ENCODE data around the gene EFNB1. TPM values are rescaled to one million over a fixed set of nuclear protein-coding genes. Genes with fewer than 3 reads are reported as not detected.

EFNB1 gene
- total and polyA plus RNA-seq, 2 of the 4 experiments (the other 2 are of a cell fraction) = 17.9 to 26.8 TPM

DNA sequence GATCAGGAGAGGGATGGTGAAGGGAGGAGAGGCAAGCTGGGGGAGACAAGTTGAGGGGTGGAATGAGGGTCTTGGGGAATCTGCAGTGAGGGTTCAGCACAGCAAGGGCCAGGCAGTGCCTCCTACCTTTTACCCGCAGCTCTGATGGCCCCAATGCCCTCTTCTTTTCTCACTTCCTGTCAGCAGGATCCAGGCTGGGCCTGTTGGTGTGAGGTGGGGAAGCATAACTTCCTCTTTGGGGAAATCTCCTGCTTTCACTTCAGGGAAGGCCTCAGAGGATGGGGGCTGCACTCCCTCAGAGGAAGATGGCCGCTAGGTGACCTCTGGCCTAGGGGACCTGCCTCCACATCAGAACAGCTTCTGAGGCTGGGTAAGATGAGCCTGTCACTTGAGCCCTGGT, 36.5 kb downstream of the EFNB1 start:
- in situ Hi-C loops (cut with MboI; ENCODE audit: low sequenced_read_pairs) = no loop called here
- H2AK5ac ChIP-seq (ENCODE audit: low read depth, low read length) = no peak overlapping the region
- WGBS, 2 experiments (ENCODE audit: extremely low coverage in 2 of 2, insufficient read length in 1 of 2) = no CpG with 5 or more reads among the region's 2 CpGs

More for the DNA sequence above, 36.5 kb downstream of the EFNB1 start:
- no peak overlapping the region for H2AK9ac ChIP-seq (replicated peaks; ENCODE audit: low read depth, low read length, poor library complexity)
- H3K4me2 ChIP-seq (ENCODE audit: low read depth, low read length) = no peak overlapping the region
- H3K9me1 ChIP-seq (ENCODE audit: insufficient read depth, low read length) = no peaks in the 10 kb centered on the region
- H3K4ac ChIP-seq (ENCODE audit: low read depth, low read length) = no peak overlapping the region
- dilution Hi-C loops (cut with HindIII; ENCODE audit: low sequenced_read_pairs, unreplicated experiment) (no loop called here), intact Hi-C loops (cut with micrococcal nuclease) (no loop called here)
- no peak overlapping the region for H3K23ac ChIP-seq (ENCODE audit: low read depth, low read length)
- no peaks in the 10 kb centered on the region for H3K36me3 ChIP-seq (ENCODE audit: control insufficient read depth, insufficient read depth, low read length)
- no peak overlapping the region for H2AFZ ChIP-seq (replicated peaks; ENCODE audit: low read length, poor library complexity)
- no peak overlapping the region for H4K91ac ChIP-seq (ENCODE audit: insufficient read depth, low read depth, low read length)
- no peak overlapping the region for H4K8ac ChIP-seq (ENCODE audit: low read depth in 2 of 2, low read length in 2 of 2)
- H3K14ac ChIP-seq (replicated peaks; ENCODE audit: low read depth, low read length) = no peak overlapping the region
- no peak for TF ChIP-seq MAZ (IDR thresholded peaks at IDR 0.05; ENCODE audit: borderline replicate concordance, low read depth, low read length)
- TF ChIP-seq, protein P1, sequence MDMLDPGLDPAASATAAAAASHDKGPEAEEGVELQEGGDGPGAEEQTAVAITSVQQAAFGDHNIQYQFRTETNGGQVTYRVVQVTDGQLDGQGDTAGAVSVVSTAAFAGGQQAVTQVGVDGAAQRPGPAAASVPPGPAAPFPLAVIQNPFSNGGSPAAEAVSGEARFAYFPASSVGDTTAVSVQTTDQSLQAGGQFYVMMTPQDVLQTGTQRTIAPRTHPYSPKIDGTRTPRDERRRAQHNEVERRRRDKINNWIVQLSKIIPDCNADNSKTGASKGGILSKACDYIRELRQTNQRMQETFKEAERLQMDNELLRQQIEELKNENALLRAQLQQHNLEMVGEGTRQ (IDR thresholded peaks at IDR 0.05; ENCODE audit: low read depth, low read length) = no peak
- no peak for TF ChIP-seq RFX5 (IDR thresholded peaks at IDR 0.05; ENCODE audit: low read depth, low read length)
- TF ChIP-seq NFE2L2 (IDR thresholded peaks at IDR 0.05; ENCODE audit: low read depth, low read length) = no peak
- TF ChIP-seq RAD21 (IDR thresholded peaks at IDR 0.05; ENCODE audit: low read length) = no peak
- TF ChIP-seq RCOR1 (IDR thresholded peaks at IDR 0.05; ENCODE audit: insufficient replicate concordance, low read length) = no peak
- no peak for TF ChIP-seq MAFK (IDR thresholded peaks at IDR 0.05; ENCODE audit: low read depth, low read length)
- TF ChIP-seq, protein P2, sequence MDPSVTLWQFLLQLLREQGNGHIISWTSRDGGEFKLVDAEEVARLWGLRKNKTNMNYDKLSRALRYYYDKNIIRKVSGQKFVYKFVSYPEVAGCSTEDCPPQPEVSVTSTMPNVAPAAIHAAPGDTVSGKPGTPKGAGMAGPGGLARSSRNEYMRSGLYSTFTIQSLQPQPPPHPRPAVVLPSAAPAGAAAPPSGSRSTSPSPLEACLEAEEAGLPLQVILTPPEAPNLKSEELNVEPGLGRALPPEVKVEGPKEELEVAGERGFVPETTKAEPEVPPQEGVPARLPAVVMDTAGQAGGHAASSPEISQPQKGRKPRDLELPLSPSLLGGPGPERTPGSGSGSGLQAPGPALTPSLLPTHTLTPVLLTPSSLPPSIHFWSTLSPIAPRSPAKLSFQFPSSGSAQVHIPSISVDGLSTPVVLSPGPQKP (IDR thresholded peaks at IDR 0.05; ENCODE audit: borderline replicate concordance, low read depth, low read length) = no peak
- no peak for TF ChIP-seq CHD1 (IDR thresholded peaks at IDR 0.05; ENCODE audit: low read depth, low read length)
- no peak for TF ChIP-seq BHLHE40 (IDR thresholded peaks at IDR 0.05; ENCODE audit: low read depth, low read length)
- no peak for TF ChIP-seq MXI1 (IDR thresholded peaks at IDR 0.05; ENCODE audit: borderline replicate concordance, low read depth, low read length)
- no peak for TF ChIP-seq SMC3 (IDR thresholded peaks at IDR 0.05; ENCODE audit: low read depth, low read length)
- no peak for TF ChIP-seq CEBPB (IDR thresholded peaks at IDR 0.05; ENCODE audit: low read depth, low read length)
- TF ChIP-seq, protein P3, sequence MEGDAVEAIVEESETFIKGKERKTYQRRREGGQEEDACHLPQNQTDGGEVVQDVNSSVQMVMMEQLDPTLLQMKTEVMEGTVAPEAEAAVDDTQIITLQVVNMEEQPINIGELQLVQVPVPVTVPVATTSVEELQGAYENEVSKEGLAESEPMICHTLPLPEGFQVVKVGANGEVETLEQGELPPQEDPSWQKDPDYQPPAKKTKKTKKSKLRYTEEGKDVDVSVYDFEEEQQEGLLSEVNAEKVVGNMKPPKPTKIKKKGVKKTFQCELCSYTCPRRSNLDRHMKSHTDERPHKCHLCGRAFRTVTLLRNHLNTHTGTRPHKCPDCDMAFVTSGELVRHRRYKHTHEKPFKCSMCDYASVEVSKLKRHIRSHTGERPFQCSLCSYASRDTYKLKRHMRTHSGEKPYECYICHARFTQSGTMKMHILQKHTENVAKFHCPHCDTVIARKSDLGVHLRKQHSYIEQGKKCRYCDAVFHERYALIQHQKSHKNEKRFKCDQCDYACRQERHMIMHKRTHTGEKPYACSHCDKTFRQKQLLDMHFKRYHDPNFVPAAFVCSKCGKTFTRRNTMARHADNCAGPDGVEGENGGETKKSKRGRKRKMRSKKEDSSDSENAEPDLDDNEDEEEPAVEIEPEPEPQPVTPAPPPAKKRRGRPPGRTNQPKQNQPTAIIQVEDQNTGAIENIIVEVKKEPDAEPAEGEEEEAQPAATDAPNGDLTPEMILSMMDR (conservative IDR thresholded peaks at IDR 0.05; ENCODE audit: low read depth, low read length) = no peak
- no peak for TF ChIP-seq POLR2A (IDR thresholded peaks at IDR 0.05; ENCODE audit: low read depth, low read length)
- TF ChIP-seq FOS (IDR thresholded peaks at IDR 0.05; ENCODE audit: low read depth, low read length) = no peak
- H3K79me1 ChIP-seq (ENCODE audit: low read depth in 1 of 2, low read length in 2 of 2) = no peaks in the 10 kb centered on the region
- H3K18ac ChIP-seq (ENCODE audit: low read depth, low read length) = no peak overlapping the region
- DNase-seq = no peak
- no peaks in the 10 kb centered on the region for H3K4me1 ChIP-seq (ENCODE audit: control insufficient read depth, insufficient read depth, low read length)
- no peak overlapping the region for H4K5ac ChIP-seq (ENCODE audit: low read depth, low read length)
- no peaks in the 10 kb centered on the region for H3K9me3 ChIP-seq (ENCODE audit: control insufficient read depth, insufficient read depth, low read length)
- no peak overlapping the region for H2BK20ac ChIP-seq (ENCODE audit: low read depth, low read length)
- no peak overlapping the region for H2BK15ac ChIP-seq (ENCODE audit: low read depth, low read length)
- ChIA-PET CTCF (no interaction called here), POLR2A (ENCODE audit: unreplicated experiment) (no interaction called here)
- H2BK5ac ChIP-seq (ENCODE audit: low read depth, low read length, poor library complexity, severe bottlenecking) = no peak overlapping the region
- no peak overlapping the region for H3K56ac ChIP-seq (ENCODE audit: extremely low read depth, insufficient read depth, low read length)
- H3K27ac ChIP-seq (ENCODE audit: insufficient read depth, low read length) = no peak overlapping the region
- no TSS peak for BruUV-seq (replicated peaks)
- no peaks in the 10 kb centered on the region; the same call in 1 of the 2 replicates for H4K20me1 ChIP-seq (ENCODE audit: insufficient read depth, low read length)
- ATAC-seq (ENCODE audit: low read depth) = no peak
- H3K4me3 ChIP-seq (ENCODE audit: insufficient read depth, low read depth, low read length) = no peak overlapping the region
- H3K9ac ChIP-seq (ENCODE audit: low read depth, low read length) = no peak overlapping the region
- H2BK120ac ChIP-seq (ENCODE audit: low read depth, low read length) = no peak overlapping the region
- H3K27me3 ChIP-seq (ENCODE audit: control insufficient read depth, insufficient read depth, low read length) = peaks cover 32% of the 10 kb centered on the region
